ENCODE measurements around the gene AREG.

AREG gene

GRCh38 chr4:74433541-74434172 lies 11.3 kb upstream of the AREG start:
- DNase-seq = no peak

GRCh38 chr4:74435296-74435695 lies 9.6 kb upstream of the AREG start:
- no peak for DNase-seq

GRCh38 chr4:74437866-74438265 lies 7.1 kb upstream of the AREG start:
- DNase-seq = no peak

- DNase-seq = no peak
Measured at GRCh38 chr4:74438661-74439060, 6.3 kb upstream of the AREG start.

GRCh38 chr4:74439952-74440351 lies 5.0 kb upstream of the AREG start:
- no peak for DNase-seq

GRCh38 chr4:74440356-74440755 lies 4.6 kb upstream of the AREG start:
- no peak for DNase-seq

GRCh38 chr4:74441744-74442143 lies 3.2 kb upstream of the AREG start:
- DNase-seq = no peak

- no peak for DNase-seq
Measured at GRCh38 chr4:74446193-74446868, 1.4 kb downstream of the AREG start.

- no peak for DNase-seq
Measured at GRCh38 chr4:74446896-74447295, 2.0 kb downstream of the AREG start.

GRCh38 chr4:74447636-74448233 lies 2.8 kb downstream of the AREG start:
- DNase-seq = no peak

GRCh38 chr4:74449571-74450297 lies 4.8 kb downstream of the AREG start:
- DNase-seq = no peak

GRCh38 chr4:74450298-74450683 lies 5.4 kb downstream of the AREG start:
- DNase-seq = no peak

- no peak for DNase-seq
Measured at GRCh38 chr4:74451214-74451661, 6.3 kb downstream of the AREG start.

GRCh38 chr4:74453037-74453635 lies 8.2 kb downstream of the AREG start:
- no peak for DNase-seq

- DNase-seq = no peak
Measured at GRCh38 chr4:74453829-74454742, 9.2 kb downstream of the AREG start.

- DNase-seq = no peak
Measured at GRCh38 chr4:74455361-74456055, 10.6 kb downstream of the AREG start.

GRCh38 chr4:74456056-74456744 lies 11.3 kb downstream of the AREG start:
- no peak for DNase-seq

- no peak for DNase-seq
Measured at GRCh38 chr4:74456849-74457395, 12.0 kb downstream of the AREG start.

GRCh38 chr4:74460833-74461232 lies 15.9 kb downstream of the AREG start:
- DNase-seq = no peak

GRCh38 chr4:74463123-74463522 lies 18.2 kb downstream of the AREG start:
- no peak for DNase-seq

GRCh38 chr4:74464291-74464690 lies 19.4 kb downstream of the AREG start:
- DNase-seq = no peak

All from NCI-H82 (cell line).